CD4-positive, alpha-beta T cell treated with Interferon alpha-2 for 1 hour (primary cell): ENCODE results near the gene FJX1.
"Not testable (repeated sequence)": the region's sequence is repeated elsewhere in the genome, so short reads cannot be mapped to it uniquely, and the experiment has no call there.

Source experiments
- DNase-seq, 2 donors: peaks; one replicate each; pipeline ENCODE4 v3.0.0-alpha.2; 2020 to 2022

The FJX1 gene

GRCh38 chr11:35633827-35634423, 15.7 kb downstream of the FJX1 start:
- DNase-seq = no peak

- no peak for DNase-seq
Observed at GRCh38 chr11:35635933-35636332, 17.7 kb downstream of the FJX1 start.

DNA sequence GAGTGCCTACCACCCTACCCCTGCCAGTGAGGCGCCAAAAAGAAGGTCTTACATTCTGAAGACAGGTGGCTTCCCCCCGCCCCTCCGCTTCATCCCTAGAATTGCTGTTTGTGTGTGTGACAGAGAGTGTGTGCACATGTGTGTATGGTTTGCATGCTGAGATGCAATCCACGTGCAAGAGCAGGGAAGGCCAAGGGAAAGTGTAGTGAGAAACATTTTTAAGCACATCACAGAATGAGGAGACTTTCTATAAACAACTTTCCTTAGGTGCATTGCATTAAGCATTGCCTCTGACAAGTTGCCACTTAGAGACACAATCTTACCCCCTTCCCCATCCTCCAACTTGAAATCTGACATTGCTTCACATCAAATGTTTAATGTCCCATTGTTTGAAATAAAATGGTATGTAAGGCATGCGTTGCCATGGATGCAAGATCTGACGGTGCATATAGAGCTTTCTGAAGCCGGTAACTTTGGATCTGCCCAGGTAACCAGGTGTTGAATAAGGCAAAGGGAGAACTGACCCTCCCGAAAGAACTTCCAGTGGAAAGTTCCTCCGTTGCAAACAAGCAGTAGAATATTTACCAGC, 21.4 kb downstream of the FJX1 start:
- no peak for DNase-seq

DNA sequence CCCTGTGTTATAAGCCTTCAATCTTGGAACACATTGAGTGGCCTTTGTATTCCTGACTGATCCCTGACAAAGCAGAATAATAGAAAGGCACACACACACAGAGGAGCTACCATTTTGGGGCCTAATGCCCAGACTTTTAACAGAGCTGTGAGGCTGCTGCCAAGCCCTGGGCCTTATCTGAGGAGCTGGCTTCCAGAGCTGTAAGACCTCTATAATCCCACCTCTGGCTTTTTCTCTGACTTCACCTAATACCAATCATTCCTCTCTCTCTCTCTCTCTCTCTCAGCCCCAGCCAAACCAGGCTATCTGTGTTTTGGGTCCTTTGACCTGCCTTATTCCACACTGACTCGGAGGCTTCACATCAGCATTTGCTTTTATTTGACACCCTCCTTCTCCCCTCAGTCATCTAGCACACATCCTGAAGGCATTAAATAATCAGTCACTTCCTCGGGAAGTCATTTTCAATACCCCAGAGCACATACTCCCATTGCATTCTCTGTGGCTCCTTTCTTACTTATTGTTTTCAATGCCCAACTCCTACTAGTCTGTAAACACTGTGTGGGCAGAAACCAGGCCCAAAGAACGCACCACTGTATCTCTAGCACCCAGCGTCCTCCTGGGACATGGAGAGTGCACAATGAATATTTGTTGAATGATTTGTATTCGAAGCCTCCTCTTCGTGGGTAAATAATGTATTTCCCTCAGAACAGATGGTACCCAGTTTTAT, 23.1 kb downstream of the FJX1 start:
- no peak for DNase-seq

DNA sequence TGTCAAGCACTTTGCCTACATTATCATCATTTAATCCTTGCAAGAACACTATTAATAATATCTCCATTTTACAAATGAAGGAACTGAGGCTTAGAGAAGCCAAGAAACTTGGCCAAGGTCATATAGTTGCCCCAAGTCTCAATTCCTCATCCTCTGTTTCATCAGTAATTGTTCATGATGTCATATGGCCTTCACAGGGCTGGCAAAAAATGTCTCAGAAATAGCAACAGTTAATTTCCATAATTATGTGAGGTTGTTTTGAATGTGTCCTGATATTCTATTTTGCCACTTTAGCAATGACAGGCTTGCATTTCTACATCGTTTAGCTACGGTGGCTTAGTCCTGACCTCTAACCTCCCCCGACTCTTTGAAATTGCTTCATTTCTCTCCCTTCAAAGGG, 23.7 kb downstream of the FJX1 start:
- no peak for DNase-seq

- no peak for DNase-seq
Observed at GRCh38 chr11:35647421-35648093, 29.3 kb downstream of the FJX1 start.

DNA sequence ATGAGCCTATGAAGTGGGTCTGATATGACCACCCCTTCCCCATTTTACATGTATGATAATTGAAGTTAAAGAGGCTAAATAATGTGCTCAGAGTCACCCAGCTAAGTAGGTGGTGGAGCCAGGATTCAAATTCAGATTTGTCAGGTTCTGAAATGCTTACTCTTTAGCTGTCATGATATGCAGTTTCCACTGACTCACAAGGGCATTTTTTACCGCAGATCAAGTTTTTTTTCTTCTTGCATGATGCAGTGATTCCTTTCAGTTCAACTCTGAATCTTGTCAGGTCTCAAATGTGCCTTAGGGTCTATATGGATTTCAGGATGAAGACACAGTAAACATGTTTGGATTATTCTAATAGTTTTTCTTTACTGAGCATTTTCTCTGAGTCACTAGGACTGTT, 31.7 kb downstream of the FJX1 start:
- no peak for DNase-seq

DNA sequence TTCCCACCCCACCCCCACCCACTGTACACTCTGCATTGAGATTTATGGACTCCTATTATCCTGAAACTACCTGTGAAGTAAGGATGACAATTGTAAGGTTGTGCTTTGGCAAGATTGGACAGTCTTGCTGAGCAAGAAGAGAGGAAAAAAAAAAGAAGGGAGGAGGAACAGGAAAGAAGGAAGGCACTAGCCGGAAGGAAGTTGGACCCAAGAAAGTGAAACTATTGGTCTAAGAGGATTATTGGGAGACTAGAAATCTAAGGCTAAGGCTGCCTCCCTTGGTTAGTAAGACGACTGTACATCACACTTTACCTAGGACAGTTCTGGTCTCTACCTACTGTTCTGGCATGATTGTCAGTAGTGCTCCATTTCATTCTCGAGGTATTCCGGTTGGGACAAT, 32.2 kb downstream of the FJX1 start:
- DNase-seq = no peak

- no peak for DNase-seq
Observed at GRCh38 chr11:35651263-35651662, 33.0 kb downstream of the FJX1 start.

DNA sequence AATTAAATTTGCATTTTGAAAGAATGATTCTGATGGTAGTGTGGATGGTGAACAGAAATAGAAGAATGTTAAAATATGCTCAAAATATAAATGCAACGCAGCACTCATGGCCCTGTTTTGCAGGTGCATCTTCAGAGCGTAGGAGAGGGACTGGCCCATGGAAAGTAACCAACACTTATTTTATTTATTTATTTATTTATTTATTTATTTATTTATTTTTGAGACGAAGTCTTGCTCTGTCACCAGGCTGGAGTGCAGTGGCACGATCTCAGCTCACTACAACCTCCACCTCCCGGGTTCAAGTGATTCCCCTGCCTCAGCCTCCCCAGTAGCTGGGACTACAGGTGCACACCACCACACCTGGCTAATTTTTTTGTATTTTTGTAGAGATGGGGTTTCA, 34.5 kb downstream of the FJX1 start:
- not testable (repeated sequence) for DNase-seq

DNA sequence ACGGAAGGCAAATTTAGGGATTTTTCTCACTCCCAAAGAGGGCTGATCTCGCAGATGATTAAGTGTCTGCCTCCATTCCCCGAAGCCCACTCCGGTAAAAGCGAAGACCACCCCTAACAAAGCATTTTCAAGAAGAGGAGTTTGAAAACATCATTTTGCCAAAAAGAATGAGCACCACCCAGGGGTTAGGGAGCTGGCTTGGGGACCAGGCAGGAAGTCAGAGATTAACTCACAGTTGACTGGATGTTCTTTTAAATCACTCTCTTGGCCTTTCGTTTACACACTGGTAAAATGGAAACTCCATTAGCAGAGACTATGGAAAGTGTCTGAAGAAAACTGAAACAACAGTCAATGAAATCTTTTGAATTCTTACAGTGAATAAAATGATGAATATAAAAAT, 36.5 kb downstream of the FJX1 start:
- DNase-seq = no peak

GRCh38 chr11:35655254-35655653, 37.0 kb downstream of the FJX1 start:
- DNase-seq = no peak

- no peak for DNase-seq
Observed at GRCh38 chr11:35655856-35656255, 37.6 kb downstream of the FJX1 start.

- no peak for DNase-seq
Observed at GRCh38 chr11:35658020-35658948, 40.0 kb downstream of the FJX1 start.

DNA sequence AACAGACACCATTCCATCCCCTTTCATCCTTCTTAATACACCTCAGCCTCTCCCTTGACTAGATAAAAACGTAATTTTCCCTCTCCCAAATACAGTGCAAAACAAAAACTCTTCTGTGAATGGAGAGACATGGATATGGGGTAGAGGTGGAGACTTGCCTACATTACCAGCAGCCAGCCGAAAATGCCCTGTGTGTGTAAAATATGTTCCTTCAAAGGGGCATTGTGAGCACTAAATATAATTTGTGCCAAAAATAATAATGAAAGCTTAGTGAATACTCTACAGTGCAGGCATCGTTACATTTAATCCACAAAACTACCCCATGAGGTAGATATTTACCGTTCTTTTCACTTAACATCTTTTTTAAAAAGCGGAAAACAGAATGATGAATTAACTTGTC, 43.3 kb downstream of the FJX1 start:
- no peak for DNase-seq

DNA sequence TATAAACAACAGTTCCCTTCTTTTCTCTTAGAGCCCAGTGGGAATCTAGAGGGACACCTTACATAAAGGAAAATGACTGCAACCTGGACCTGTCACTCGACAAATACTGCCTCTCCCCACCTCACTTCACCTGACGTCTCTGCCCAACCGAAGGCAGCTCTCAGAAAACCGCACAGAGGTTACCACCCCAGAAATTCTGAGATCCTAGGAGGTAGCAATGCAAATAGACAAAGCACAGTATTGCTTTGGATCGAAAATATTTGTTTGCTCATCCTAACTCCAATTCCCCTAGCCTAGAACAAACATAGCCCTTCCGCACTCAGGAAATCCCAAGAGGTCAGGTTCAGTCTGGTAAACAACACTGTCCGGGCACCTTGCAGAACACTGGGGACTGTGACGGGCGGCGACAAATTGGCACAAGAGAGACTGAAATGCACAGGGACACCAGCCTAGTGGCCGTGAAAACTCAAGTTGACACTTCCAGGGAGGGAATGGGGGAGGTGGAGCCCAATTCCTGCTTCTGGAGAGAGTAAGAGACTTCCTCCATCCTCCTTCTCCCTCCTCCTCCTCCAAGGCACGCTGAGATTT, 43.9 kb downstream of the FJX1 start:
- DNase-seq = peak; percentile 33 to 47

GRCh38 chr11:35662649-35663407, 44.6 kb downstream of the FJX1 start, which contains the start of gene TRIM44:
TRIM44 (plus strand) TSS chr11:35662775; CDS start chr11:35663112, 337 bp downstream.
- DNase-seq = peak; percentile 87 to 89

- no peak for DNase-seq
Observed at GRCh38 chr11:35663408-35663702, 45.1 kb downstream of the FJX1 start.

GRCh38 chr11:35664977-35665441, 46.7 kb downstream of the FJX1 start:
- DNase-seq = peak in 1 of 2 donors; percentile 3

- DNase-seq = no peak
Observed at GRCh38 chr11:35667257-35667656, 49.0 kb downstream of the FJX1 start.

DNA sequence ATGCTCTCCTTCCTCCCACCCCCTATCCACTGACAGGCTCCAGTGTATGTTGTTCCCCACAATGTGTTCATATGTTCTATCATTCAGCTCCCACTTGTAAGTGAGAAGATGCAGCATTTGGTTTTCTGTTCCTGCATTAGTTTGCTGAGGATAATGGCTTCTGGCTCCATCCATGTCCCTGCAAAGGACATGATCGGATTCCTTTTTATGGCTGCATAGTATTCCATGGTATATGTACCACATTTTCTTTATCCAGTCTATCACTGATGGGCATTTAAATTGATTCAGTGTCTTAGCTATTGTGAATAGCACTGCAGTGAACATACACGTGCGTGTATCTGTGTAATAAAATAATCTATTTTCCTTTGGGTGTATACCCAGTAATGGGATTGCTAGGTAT, 50.1 kb downstream of the FJX1 start:
- DNase-seq = not testable (repeated sequence)
